ENCODE data around the gene CACNA1C.

CACNA1C gene

DNA sequence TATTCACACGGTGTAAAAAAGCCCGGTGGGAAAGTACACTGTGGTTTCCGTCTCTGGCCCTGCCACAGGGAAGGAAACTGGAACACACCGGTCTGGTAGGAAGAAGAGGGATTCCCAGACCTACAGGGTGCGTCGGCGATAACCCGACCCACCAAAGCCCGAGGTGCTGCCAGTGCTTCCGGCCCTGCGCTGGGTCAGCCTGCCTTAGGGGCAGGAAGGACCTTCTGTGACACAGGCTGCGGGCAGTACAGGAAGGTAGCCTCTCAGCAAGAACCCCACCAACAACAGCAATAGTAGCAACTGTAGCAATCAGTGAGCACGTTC, 572.5 kb downstream of the CACNA1C start:
- no peak for DNase-seq (ENCODE audit: insufficient read length, low spot score)
- TF ChIP-seq SPI1 (IDR thresholded peaks at IDR 0.05; ENCODE audit: low read depth, low read length) (no peak), POLR2AphosphoS5 (IDR thresholded peaks at IDR 0.05; ENCODE audit: low read depth, low read length) (no peak), POLR2A (IDR thresholded peaks at IDR 0.05; ENCODE audit: low read depth, low read length) (no peak), PAX5 (IDR thresholded peaks at IDR 0.05; ENCODE audit: insufficient read depth, low read length, severe bottlenecking) (no peak), POU2F2 (IDR thresholded peaks at IDR 0.05; ENCODE audit: low read depth, low read length) (no peak), TAF1 (IDR thresholded peaks at IDR 0.05; ENCODE audit: low read depth, low read length) (no peak)
- FAIRE-seq, result no peak

DNA sequence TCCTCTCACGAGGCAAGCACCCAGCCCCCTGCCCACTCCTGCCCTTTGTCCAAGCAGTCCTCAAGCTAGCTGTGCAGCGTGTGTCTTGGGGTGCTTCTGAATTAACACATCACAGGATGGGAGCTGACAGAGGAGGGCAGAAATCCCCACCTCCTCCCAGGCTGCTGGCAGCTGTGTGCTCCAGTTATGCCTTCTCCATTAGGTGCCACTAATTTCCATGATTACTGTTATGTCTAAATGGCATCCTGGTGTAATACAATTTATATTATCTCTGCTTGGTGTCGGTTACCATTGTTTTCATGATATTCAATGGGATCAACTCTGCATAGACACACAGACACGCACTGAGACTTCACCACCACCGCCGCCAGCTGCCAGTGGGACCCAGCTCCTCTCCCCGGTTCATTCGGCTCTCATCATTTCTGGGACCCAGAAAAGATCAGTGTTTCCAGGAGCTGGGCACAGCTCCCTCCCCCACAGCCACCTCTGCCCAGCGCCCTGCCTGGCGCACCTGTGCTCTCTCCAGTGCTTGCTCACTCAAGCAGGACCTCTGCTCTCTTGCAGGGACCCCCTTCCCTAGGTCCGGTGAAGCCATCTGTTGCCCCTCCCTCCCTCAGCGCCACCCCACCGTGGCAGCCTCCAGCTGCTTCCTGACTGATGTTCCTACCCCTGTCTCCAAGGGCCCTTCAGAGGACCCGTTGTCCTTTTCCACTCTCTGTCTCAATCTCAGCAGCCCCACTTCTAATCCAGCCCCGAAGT, 574.5 kb downstream of the CACNA1C start:
- no peak for TF ChIP-seq POLR2A (IDR thresholded peaks at IDR 0.05; ENCODE audit: low read depth, low read length)
- TF ChIP-seq POU2F2 (IDR thresholded peaks at IDR 0.05; ENCODE audit: low read depth, low read length), result no peak
- TF ChIP-seq PAX5 (IDR thresholded peaks at IDR 0.05; ENCODE audit: insufficient read depth, low read length, severe bottlenecking), result no peak
- TF ChIP-seq TAF1 (IDR thresholded peaks at IDR 0.05; ENCODE audit: low read depth, low read length), result no peak
- no peak for TF ChIP-seq POLR2AphosphoS5 (IDR thresholded peaks at IDR 0.05; ENCODE audit: low read depth, low read length)
- no peak for TF ChIP-seq SPI1 (IDR thresholded peaks at IDR 0.05; ENCODE audit: low read depth, low read length)
- DNase-seq (ENCODE audit: insufficient read length, low spot score), result no peak
- FAIRE-seq, result no peak

DNA sequence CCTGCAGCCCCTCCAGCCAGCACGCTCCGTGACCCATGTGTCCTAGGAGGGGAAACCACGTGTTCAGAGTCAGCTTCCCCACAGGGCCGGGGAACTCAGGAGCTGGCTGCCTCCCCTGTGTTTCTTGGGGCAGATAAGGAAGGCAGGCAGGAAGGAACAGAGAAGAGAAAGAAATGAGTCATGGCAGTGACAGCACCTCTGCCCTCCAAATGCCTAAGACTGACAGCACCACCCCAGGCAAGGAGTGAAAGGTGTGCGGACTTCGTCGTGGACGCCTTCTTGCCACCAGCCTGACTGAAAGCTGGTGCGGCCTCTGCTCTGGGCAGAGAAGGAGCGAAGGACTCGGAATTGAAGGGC, 575.0 kb downstream of the CACNA1C start:
- no peak for DNase-seq (ENCODE audit: insufficient read length, low spot score)
- TF ChIP-seq TAF1 (IDR thresholded peaks at IDR 0.05; ENCODE audit: low read depth, low read length) (no peak), PAX5 (IDR thresholded peaks at IDR 0.05; ENCODE audit: insufficient read depth, low read length, severe bottlenecking) (no peak), POU2F2 (IDR thresholded peaks at IDR 0.05; ENCODE audit: low read depth, low read length) (no peak), SPI1 (IDR thresholded peaks at IDR 0.05; ENCODE audit: low read depth, low read length) (no peak), POLR2A (IDR thresholded peaks at IDR 0.05; ENCODE audit: low read depth, low read length) (no peak)
- no peak for FAIRE-seq

DNA sequence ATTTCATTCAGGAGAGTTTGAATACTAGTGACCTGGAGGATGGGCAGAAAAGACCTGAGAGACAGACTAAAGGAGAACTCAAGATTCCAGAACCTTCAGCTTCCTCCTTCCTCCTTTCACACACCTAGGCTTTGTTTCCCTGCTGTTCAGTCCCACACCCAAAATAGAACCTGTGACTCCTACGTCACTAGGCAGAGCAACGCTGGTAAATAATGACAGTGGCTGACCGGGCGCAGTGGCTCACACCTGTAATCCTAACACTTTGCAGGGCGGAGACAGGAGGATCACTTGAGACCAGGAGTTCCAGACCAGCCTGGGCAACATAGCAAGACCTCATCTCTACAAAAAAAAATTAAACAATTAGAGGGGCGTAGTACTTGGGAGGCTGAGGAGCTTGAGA, 575.6 kb downstream of the CACNA1C start:
- FAIRE-seq, result no peak
- no peak for DNase-seq (ENCODE audit: insufficient read length, low spot score)
- TF ChIP-seq TAF1 (IDR thresholded peaks at IDR 0.05; ENCODE audit: low read depth, low read length) (no peak), POLR2A (IDR thresholded peaks at IDR 0.05; ENCODE audit: low read depth, low read length) (no peak), SPI1 (IDR thresholded peaks at IDR 0.05; ENCODE audit: low read depth, low read length) (no peak), POU2F2 (IDR thresholded peaks at IDR 0.05; ENCODE audit: low read depth, low read length) (no peak), POLR2AphosphoS5 (IDR thresholded peaks at IDR 0.05; ENCODE audit: low read depth, low read length) (no peak), PAX5 (IDR thresholded peaks at IDR 0.05; ENCODE audit: insufficient read depth, low read length, severe bottlenecking) (no peak)

DNA sequence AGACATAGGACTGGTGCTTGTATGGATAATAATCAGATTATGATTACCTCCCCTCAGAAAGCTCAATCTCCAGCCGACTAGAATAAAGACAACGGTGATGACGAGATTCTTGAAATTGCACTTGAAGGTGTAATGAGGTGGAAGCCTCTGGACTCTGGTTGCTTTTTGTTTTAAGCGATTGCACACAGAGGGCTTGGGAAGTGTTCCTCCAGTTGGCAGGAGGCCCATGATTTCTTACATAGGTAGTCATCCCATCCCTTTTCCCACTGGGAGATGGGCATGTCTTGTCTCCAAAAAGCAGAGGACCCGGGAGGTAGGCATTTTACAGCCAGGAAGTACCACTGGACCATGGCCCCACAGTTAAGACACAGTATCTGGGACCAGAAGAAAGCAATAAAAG, 576.3 kb downstream of the CACNA1C start:
- DNase-seq (ENCODE audit: insufficient read length, low spot score) (no peak), FAIRE-seq (no peak)
- TF ChIP-seq PAX5 (IDR thresholded peaks at IDR 0.05; ENCODE audit: insufficient read depth, low read length, severe bottlenecking) (no peak), SPI1 (IDR thresholded peaks at IDR 0.05; ENCODE audit: low read depth, low read length) (no peak), POLR2AphosphoS5 (IDR thresholded peaks at IDR 0.05; ENCODE audit: low read depth, low read length) (no peak), POU2F2 (IDR thresholded peaks at IDR 0.05; ENCODE audit: low read depth, low read length) (no peak), TAF1 (IDR thresholded peaks at IDR 0.05; ENCODE audit: low read depth, low read length) (no peak), POLR2A (IDR thresholded peaks at IDR 0.05; ENCODE audit: low read depth, low read length) (no peak)

DNA sequence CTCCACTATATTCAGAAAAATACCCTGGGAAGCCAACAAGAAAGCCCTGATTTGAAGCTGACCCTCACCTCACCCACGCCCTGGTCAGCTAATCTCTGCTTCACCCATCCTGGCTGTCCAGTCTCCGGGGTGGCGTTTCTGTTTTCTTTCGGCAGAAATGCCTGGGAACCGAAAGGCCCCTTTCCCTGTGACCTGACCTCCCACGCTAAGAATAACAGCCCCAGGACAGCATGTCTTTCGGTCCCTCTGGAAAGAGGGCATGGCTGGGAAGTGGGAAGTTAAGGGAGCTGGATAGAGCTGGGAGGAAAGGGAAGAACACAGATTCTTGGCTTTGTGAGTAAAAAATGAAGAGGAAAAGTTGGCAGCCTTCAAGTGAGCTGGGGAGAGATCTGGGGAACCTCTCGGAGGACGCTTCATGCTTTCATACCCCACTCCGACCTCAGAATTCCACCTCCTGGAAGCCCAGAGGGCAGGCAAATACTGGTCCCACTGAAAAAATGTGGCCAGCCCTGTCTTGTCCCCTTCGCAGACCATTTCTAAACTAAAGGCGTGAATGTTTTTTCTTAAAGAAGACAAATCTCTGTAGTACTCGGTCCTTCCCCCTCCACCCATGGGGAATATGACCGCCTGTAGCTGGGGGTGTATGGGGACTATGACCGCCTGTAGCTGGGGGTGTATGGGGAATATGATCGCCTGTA, 579.0 kb downstream of the CACNA1C start:
- no peak for DNase-seq (ENCODE audit: insufficient read length, low spot score)
- TF ChIP-seq POLR2AphosphoS5 (IDR thresholded peaks at IDR 0.05; ENCODE audit: low read depth, low read length) (no peak), TAF1 (IDR thresholded peaks at IDR 0.05; ENCODE audit: low read depth, low read length) (no peak), SPI1 (IDR thresholded peaks at IDR 0.05; ENCODE audit: low read depth, low read length) (no peak), PAX5 (IDR thresholded peaks at IDR 0.05; ENCODE audit: insufficient read depth, low read length, severe bottlenecking) (no peak), POU2F2 (IDR thresholded peaks at IDR 0.05; ENCODE audit: low read depth, low read length) (no peak), POLR2A (IDR thresholded peaks at IDR 0.05; ENCODE audit: low read depth, low read length) (no peak)
- FAIRE-seq, result no peak

DNA sequence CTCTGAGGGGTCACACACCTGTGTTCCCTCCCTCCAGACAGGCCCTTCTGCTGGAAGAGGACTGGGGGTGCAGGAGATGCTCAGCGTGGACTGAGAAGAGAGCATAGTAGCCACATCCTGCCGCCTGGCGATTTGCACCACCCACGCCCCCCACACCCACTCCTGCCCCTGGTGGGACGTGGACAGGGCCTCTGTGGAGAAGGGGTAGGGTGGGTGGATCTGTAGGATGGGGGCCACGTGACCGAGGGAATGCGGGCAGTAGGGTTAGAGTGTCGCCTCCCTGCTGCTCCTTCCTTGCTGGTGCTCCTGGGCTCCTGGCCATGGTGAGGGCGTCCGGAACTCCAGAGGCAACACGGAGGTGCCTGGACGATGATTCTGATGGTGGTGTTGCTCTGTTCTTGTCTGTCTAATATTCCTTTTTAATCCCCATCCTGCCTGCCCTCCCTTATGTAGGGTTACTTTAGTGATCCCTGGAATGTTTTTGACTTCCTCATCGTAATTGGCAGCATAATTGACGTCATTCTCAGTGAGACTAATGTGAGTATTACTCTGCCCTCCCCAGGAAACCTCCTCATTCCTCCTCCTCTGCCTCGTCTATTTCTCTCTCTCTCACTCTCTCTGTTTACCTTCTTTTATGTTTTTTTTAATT, 580.5 kb downstream of the CACNA1C start:
- DNase-seq (ENCODE audit: insufficient read length, low spot score) (no peak), FAIRE-seq (no peak)
- TF ChIP-seq TAF1 (IDR thresholded peaks at IDR 0.05; ENCODE audit: low read depth, low read length), result no peak
- no peak for TF ChIP-seq POU2F2 (IDR thresholded peaks at IDR 0.05; ENCODE audit: low read depth, low read length)
- no peak for TF ChIP-seq POLR2AphosphoS5 (IDR thresholded peaks at IDR 0.05; ENCODE audit: low read depth, low read length)
- no peak for TF ChIP-seq POLR2A (IDR thresholded peaks at IDR 0.05; ENCODE audit: low read depth, low read length)

DNA sequence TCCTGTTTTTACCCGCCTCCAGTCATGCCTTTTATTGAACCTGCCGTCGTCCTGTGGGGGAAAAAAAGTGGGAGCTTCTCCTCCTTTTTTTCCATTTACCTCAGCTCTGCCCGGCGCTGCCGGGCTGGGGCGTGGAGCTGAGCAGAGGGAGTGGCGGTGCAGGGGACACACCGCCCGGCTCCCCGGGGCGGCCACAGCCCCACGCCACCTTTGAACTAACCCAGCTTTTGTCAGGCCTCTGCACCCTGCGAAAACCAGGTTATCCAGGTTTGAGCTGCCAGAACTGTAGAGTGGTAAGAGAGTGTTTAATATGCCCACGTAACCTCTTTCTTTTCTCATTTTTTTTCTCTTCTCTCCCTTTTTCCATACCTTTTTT, 581.0 kb downstream of the CACNA1C start:
- TF ChIP-seq PAX5 (IDR thresholded peaks at IDR 0.05; ENCODE audit: insufficient read depth, low read length, severe bottlenecking), result no peak
- TF ChIP-seq POLR2AphosphoS5 (IDR thresholded peaks at IDR 0.05; ENCODE audit: low read depth, low read length), result no peak
- no peak for TF ChIP-seq SPI1 (IDR thresholded peaks at IDR 0.05; ENCODE audit: low read depth, low read length)
- TF ChIP-seq TAF1 (IDR thresholded peaks at IDR 0.05; ENCODE audit: low read depth, low read length), result no peak
- TF ChIP-seq POU2F2 (IDR thresholded peaks at IDR 0.05; ENCODE audit: low read depth, low read length), result no peak
- no peak for TF ChIP-seq POLR2A (IDR thresholded peaks at IDR 0.05; ENCODE audit: low read depth, low read length)
- DNase-seq (ENCODE audit: insufficient read length, low spot score) (no peak), FAIRE-seq (no peak)

DNA sequence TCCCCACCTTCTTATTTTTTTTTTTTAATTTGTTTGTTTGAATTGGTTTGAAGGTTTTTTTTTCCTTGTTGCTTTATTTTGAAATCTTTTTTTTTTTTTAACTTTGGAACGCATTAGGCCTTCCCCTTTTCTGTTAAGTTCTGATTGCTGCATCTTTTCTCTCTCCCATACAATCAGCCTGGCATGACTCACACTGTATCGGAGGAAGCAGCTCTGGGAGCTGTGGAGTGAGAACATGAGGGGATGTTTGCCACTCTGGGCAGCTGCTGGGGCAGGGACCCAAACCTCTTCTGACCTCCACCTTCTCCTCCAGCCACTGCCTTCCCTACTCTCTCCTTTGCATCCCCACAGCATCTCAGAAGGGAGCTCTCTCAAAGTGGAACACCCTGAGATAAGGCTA, 581.7 kb downstream of the CACNA1C start:
- TF ChIP-seq POU2F2 (IDR thresholded peaks at IDR 0.05; ENCODE audit: low read depth, low read length) (no peak), POLR2A (IDR thresholded peaks at IDR 0.05; ENCODE audit: low read depth, low read length) (no peak), SPI1 (IDR thresholded peaks at IDR 0.05; ENCODE audit: low read depth, low read length) (no peak), TAF1 (IDR thresholded peaks at IDR 0.05; ENCODE audit: low read depth, low read length) (no peak), POLR2AphosphoS5 (IDR thresholded peaks at IDR 0.05; ENCODE audit: low read depth, low read length) (no peak)
- no peak for DNase-seq (ENCODE audit: insufficient read length, low spot score)

More for the DNA sequence above, 581.7 kb downstream of the CACNA1C start:
- no peak for FAIRE-seq

All from GM12891 (cell line).